ENCODE measurements around the gene GUCA2B. TPM values are rescaled to one million over a fixed set of nuclear protein-coding genes. Genes with fewer than 3 reads are reported as not detected.

GUCA2B gene
- total RNA-seq, 1 donor from 2014 or later, result not detected

DNA sequence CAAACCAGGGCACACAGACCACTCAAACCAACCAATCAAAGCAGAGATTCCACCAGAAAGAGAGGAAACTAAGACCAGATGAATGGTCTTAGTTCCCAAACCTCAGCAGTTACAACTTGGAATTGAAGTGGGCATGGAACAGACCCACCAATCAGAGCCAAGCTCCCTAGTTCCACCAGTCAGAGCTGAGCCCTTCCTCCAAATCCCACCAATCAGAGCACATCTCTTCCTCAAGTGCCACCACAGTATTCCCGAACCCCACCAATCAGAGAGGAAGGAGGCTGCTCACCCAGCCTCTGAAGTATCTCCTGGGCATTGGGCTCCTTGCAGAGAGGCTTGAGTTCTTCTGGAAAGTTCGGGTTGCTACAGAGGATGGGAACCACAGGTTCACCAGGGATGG, 9.9 kb downstream of the GUCA2B start:
- DNase-seq (ENCODE audit: low spot score in 2 of 2, unreplicated experiment in 2 of 2), result no peak
- peaks cover 26% of the 10 kb centered on the region for H3K9me3 Mint-ChIP-seq
- no peaks in the 10 kb centered on the region for H3K27me3 Mint-ChIP-seq (ENCODE audit: low read depth)
- H3K36me3 Mint-ChIP-seq, result peaks cover 8% of the 10 kb centered on the region
- no peak overlapping the region for H3K27ac Mint-ChIP-seq
- TF ChIP-seq, protein P1, sequence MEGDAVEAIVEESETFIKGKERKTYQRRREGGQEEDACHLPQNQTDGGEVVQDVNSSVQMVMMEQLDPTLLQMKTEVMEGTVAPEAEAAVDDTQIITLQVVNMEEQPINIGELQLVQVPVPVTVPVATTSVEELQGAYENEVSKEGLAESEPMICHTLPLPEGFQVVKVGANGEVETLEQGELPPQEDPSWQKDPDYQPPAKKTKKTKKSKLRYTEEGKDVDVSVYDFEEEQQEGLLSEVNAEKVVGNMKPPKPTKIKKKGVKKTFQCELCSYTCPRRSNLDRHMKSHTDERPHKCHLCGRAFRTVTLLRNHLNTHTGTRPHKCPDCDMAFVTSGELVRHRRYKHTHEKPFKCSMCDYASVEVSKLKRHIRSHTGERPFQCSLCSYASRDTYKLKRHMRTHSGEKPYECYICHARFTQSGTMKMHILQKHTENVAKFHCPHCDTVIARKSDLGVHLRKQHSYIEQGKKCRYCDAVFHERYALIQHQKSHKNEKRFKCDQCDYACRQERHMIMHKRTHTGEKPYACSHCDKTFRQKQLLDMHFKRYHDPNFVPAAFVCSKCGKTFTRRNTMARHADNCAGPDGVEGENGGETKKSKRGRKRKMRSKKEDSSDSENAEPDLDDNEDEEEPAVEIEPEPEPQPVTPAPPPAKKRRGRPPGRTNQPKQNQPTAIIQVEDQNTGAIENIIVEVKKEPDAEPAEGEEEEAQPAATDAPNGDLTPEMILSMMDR (IDR thresholded peaks at IDR 0.05; ENCODE audit: unreplicated experiment), result no peak
- H3K4me1 Mint-ChIP-seq, result peaks cover 21% of the 10 kb centered on the region
- H3K4me3 Mint-ChIP-seq, result no peak overlapping the region

DNA sequence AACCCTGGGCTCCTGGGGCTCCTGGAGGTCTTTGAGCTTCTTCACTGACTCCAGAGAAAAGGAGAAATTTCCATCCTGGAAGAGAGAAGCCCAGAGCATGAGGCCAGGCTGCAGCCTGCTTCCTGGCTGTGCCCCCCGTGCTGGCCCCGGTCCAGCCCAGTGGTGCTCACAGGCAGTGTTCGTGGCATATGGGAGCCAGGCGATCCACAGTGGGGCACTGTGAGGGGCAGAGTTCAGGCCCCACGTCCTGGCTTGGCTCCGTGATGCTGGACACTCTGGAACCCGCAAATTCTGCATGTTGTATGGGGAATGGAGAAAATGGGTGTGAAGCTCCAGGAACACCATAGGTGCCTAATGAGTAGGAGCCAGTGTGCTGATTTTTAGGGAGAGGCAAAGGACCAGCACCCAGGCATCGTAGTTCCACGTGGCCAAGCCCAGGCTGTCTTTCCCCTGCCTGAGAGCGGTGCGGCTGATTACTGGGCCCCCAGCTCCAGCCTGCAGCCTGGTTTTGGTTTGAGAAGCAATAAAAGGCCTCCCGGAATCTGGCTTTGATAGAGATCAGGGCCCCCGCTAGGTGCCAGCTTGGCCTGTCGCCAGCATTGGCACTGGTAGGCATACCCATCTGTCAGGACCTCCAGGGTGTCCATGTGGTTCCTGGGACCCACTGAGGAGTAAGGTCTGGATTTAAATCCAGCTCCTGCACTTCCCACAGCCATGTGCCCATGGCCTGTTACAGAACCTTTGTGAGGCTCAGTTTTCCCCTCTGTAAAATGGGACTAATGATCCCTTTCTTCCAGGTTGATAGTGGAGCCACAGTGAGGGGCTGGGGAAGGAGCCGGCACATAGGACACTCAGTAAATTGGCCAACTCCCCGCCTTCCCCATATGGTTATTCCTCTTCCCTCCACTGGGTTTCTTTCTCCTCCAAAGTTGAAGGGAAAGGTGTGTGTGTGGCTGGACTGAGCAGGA, 10.6 kb downstream of the GUCA2B start:
- Mint-ChIP-seq H3K27ac (peak overlapping the region; percentile 51), H3K9me3 (peaks cover 26% of the 10 kb centered on the region), H3K36me3 (peaks cover 8% of the 10 kb centered on the region), H3K4me1 (peaks cover 21% of the 10 kb centered on the region), H3K4me3 (no peak overlapping the region), H3K27me3 (ENCODE audit: low read depth) (no peaks in the 10 kb centered on the region)
- TF ChIP-seq, protein P1 (IDR thresholded peaks at IDR 0.05; ENCODE audit: unreplicated experiment), result no peak
- no peak for DNase-seq (ENCODE audit: low spot score in 2 of 2, unreplicated experiment in 2 of 2)

DNA sequence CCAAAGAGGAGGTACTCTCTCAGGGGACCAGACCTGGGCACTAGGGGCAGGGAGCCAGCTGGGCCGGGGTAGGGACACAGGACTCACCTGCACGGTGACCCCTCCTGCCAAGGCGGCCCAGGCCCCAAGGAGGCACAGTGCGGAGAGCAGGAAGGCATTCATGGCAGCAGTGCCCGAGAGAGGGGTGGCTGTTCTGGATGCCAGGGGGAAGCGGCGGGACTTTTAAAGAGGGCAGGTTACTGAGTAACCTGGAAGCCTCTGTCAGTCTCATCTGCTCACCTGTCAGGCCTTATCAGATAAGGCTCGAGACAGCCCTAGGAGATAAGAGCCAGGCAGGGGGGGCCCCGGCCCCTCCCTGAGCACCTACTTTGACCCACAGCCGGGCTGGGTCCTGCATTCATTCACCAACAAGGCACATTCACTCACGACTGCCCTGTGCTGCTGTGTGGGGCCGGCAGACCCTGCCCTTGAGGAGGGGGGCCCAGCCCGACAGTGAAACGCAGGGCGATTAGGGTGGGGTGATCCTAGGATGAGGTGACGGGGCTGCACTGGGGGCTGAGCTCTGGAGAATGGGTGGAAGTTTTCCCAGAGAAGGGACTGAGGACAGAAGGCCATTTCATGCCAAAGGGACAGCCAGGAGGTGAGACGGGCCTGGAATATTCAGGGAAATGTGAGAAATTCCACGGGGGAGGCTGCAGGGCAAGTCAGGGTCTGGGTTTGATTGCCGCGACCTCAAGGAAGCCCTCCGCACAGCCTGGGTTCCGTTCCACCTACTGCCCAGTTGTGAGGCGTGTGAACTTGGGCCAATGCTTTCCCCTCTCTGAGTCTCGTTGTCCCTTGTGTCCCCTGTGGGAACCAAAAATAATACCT, 11.6 kb downstream of the GUCA2B start, which contains the start of gene GUCA2A:
TSS of gene GUCA2A (minus strand) at position 195 of the 870 bp plus-strand sequence. CDS start at position 162, 33 bp downstream.
- TF ChIP-seq, protein P1 (IDR thresholded peaks at IDR 0.05; ENCODE audit: unreplicated experiment), result no peak
- peak within 1 kb of the TSS; percentile 92 for H3K27ac Mint-ChIP-seq
- H3K27me3 Mint-ChIP-seq (ENCODE audit: low read depth), result no peaks in the 10 kb centered on the region
- H3K4me3 Mint-ChIP-seq, result no peak within 1 kb of the TSS
- no peak for DNase-seq (ENCODE audit: low spot score in 2 of 2, unreplicated experiment in 2 of 2)
- peaks cover 21% of the 10 kb centered on the region for H3K9me3 Mint-ChIP-seq
- peaks cover 21% of the 10 kb centered on the region for H3K4me1 Mint-ChIP-seq
- peaks cover 8% of the 10 kb centered on the region for H3K36me3 Mint-ChIP-seq

DNA sequence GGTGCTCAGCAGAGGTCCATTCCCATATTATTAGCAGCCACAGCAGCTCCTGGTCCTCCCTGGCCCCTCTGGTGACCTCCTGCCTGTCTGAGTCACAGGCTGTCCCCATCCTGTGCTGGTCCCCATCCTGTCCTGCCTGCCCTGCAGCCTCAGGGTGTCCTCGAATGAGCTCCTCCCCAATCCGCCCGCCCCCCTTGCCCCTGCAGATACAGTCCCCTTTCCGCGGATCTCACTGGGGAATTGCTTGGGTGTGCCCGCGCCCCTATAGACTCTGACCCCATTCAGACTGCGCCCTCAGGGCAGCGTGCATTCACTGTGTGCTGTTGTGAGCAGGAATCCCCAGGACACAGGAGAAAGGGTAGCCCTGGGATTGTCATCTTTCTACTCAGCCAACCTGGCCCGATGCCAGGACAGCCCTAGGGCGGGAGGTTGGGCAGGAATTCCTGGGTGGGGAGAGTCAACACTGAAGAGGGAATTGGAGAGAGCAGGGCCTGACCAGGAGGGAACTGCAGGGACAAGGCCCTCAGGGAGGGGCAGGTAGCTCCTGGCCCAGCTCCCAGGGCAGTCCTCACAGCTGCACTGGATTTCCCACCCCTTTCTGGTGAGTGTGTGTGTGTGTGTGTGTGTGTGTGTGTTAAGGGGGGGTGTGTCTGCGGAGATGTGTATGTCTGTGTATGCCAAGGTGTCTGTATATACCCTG, 12.5 kb downstream of the GUCA2B start:
- H3K27me3 Mint-ChIP-seq (ENCODE audit: low read depth), result no peaks in the 10 kb centered on the region
- H3K27ac Mint-ChIP-seq, result peak overlapping the region; percentile 92
- H3K36me3 Mint-ChIP-seq, result peaks cover 6% of the 10 kb centered on the region
- TF ChIP-seq, protein P1 (IDR thresholded peaks at IDR 0.05; ENCODE audit: unreplicated experiment), result no peak
- peak; percentile 79 to 93 for DNase-seq (ENCODE audit: low spot score in 2 of 2, unreplicated experiment in 2 of 2)
- peaks cover 13% of the 10 kb centered on the region for H3K9me3 Mint-ChIP-seq
- H3K4me1 Mint-ChIP-seq, result peaks cover 21% of the 10 kb centered on the region
- no peak overlapping the region for H3K4me3 Mint-ChIP-seq
